NCI-H2107 treated with DMSO at 0.1 percent for 48 hours (cell line): ENCODE measurements around the gene TNFRSF14.
"Not testable (repeated sequence)": the region's sequence is repeated elsewhere in the genome, so short reads cannot be mapped to it uniquely, and the experiment has no call there.

ENCODE experiments used
- DNase-seq: peaks from one replicate; lab custom pipeline; 2025; ENCODE audit not compliant: unreplicated experiment; lab: John Stamatoyannopoulos, UW

TNFRSF14 gene

DNA sequence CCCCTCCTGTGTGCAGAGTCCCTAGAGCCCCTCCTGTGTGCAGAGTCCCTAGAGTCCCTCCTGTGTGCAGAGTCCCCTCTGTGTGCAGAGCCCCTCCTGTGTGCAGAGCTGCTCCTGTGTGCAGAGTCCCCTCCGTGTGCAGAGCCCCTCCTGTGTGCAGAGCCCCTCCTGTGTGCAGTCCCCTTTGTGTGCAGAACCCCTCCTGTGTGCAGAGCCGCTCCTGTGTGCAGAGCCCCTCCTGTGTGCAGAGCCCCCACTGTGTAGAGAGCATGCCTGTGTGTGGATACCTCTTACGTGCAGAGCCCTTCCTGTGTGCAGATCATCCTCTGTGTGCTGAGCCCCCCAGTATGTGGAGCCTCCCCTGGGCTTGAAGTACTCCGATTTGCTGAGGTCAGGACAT, 17.8 kb upstream of the TNFRSF14 start:
- no peak for DNase-seq

DNA sequence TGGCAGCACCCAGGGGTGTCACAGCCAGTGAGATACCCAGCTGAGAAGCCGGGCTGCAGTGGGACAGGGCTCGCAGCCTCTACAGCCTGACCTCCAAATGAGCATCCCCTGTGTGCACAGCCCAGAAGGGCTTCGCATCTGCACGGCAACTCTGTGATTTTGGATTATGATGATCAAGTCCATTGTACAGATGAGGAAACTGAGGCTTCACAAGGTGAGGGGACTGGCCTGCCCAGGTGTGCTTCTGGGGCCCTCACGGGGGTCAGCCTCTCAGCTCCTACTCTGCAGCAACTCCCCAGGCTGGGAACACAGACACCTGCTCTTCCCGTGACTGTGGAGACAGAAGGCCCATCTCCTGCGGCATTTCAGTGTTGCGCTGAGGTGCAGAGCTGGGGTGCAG, 17.3 kb upstream of the TNFRSF14 start:
- no peak for DNase-seq

DNA sequence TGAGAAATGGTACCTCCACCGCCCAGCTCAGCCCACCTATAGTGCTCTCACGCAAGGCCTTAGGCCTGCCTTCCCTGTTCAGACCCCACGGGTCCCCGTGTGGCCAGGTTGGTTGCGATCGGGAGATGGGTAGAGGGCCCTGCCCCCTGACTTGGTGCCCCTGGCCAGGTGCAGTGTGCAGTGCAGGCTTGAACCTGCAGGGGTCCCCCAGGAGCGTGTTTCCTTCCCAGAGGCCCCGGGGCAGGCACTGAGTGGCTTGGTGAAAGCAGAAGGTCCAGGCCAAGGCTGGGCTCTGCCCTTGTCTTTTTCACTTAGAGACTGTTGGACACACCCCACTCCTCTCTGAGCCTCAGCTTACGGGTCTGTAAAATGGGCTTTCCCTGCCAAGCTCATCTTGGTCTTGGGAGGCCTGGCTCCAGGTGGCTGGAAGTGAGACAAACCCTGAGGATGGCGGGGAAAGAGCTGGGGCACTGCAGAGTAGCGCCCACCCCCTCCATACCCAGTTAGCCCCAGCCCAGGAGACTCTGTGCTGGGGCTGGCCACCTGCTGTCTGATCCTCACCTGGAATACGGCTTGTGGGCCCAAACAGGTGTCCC, 16.8 kb upstream of the TNFRSF14 start:
- no peak for DNase-seq

DNA sequence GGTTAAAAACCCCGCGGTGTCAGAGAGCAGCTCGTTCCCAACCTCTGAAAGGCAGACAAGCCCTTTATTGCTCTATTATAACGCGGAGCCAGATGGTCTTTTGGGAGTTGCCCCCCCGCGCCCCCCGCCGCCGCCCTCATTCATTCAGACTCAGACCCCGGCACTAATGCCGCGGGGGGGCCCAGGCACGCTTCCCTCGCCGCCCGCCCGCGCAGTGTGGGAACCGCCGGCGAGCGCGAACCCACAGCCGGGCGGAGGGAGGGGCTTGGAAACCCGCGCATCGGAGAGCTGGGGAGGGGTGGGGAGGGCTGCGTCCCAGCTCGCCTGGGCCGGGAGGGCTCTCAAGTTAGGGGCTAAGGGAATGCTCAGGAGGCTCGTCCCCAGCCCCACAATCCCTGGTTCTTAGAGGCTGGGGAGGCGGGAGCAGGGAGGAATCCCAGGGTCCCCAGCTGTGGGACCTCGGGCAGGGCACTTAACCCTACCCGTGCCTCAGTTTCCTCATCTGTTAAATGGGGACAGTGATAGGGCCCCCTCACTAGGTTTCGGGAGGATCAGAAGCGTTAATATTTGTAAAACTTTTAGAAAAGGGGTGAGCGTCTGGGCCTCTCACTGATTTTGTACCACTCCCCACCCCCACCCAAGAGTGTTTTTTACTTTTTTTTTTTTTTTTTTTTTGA, 15.2 kb upstream of the TNFRSF14 start:
- no peak for DNase-seq

DNA sequence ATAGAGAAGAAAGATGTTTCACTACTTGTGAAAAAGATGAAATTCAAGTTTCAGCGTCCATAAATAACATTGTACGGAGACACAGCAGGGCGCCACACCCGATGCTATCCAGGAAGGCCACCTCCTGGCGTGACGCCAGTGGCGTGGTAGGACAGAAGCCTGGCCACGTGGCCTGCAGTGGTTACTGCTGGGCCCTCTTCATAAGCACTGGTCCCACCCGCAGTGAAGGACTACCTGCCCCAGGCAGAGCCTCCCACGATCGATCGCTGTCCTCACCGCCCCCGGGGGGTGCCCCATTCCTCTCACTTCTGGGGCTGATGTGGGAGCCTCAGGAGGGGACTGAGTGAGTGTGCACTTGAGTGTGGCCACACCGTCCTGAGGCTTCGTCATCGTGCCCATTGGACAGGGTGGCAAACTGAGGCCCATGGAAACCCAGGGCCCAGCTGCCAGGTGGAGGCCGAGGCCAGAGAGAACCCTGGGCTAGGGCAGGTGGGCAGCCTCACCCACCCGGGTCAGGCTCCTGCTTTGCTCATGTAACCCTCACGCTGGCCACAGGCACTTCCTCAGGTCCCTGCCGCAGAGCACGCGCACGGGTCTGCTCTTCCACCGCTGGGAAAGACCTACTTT, 14.4 kb upstream of the TNFRSF14 start:
- DNase-seq, result no peak

DNA sequence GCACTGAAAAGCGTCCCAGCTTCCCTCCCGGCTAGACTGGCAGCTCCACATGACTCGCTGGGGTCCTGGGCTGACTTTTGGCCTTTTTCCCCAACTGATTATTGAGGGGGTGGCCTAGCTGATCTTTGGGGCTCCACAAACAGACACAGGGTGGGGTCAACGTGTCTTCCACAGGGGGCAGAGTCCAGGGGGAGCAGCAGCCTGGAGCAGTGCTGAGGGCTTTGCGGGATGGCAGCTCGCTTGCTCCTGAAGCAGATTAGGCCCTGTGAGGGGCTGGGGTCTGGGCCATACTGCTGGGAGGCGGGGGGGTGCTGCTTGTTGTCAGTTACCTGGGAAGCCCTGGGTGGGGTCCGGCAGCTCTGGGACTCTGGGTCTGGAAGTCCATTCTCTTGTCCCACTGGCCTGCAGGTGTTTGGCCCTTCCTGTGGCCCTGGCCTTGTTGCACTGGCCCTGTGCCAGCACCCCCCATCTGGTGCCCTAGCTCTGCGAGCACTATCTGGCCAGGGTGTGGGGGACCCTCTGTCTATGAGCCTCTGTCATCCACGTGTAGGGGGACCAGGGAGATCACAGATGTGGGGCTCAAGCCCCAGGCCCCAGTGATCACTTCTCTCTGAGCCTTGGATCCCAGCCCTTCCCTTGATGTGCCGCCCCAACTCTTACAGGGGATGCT, 13.8 kb upstream of the TNFRSF14 start:
- no peak for DNase-seq

DNA sequence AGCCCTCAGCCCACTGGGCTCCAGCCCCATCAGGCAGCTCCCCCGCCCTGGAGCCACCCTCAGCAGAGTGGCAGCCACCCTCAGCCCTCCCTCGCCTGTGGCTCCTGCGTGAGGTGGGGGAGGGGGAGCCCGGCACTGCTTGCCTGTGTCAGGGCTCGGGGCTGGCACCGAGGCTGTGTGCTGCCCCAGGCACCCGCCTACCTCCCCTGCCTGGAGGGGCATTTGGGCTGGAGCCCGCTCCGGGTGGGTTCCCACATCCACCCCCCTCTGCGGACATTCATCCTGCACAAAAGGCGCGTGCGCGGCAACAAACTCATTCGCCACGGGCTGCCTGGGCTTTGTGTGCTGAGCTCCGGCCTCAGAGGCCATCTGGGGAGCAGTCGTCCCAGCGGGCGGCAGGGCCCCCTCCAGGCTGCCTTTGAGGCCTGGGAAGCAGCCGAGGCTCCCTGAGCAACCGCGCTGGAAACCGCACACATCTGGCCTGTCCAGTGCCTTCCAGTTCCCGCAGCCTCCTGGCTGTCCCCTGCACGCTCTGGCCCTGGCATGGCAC, 12.6 kb upstream of the TNFRSF14 start:
- DNase-seq, result no peak

DNA sequence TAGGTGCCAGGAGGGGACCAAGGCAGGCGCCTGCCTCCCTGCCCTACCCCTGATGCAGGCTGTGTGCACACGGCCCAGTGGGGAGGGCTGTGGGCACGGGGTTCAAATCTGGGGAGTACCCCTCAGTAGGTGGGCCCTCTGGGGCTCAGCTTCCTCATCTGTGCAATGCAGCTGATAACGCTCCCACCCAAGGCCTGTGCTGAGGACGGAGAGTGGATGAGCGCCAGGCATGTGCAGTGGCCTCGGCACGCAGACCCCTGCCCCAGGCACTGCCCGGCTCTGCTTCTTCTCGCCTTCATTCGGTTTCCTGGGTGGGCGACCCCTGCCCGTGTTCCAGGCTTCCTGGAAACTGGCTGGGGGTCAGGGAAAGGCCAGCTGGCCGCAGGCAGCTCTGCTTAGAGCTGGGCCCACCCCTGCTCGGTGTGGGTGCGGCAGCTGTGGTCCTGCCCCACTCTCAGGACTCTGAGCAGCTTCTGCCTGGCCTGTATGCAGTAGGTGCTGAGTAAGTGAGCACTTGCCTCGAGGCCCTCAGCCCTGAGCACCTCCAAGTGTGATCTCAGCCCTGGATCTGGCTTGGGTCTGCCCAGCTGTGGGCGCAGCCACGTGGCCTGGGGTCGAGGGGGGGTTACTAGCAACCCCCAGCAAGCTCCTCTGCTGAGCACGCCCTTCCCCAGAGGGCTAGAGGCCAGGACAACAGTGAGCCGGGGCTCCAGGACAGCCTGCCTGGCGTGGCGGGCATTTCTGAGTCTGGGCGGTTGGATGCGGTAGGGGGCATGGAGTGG, 11.9 kb upstream of the TNFRSF14 start:
- no peak for DNase-seq

DNA sequence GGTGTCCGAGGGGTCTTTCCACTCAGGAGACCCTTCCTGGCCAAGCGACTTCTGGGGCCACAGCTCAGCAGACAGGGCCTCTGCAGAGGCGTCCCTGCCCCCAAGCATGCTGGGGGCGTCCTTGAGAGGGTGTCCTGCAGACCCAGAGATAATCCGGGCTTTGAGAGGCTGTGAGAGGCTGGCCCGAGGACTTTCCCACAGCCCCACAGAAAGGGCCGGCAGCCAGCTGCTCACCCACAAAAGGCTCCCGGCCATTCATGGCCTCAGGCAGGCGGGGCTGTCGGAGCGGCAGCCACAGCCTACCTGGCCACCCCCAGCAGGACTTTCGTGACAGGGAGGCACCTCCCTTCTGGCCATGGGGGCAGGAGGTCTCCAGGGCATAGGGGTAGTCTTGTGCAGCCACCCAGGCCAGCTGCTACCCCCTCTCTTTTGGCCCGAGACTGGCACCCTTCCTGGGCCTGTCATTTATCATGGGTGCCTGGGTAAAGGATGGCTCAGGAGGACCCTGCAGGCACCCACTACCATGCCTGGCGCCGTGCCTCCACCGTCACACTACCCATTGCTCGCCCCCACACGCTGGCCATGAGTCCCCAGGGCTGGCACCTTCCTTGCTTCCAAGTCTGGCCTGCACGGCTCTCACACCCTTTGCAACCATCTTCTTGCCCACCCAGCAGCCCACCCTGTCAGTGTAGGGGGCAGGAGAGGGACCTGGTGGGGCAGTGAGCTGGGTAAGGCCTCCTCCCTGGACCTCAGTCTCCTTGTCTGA, 11.1 kb upstream of the TNFRSF14 start:
- DNase-seq, result no peak

DNA sequence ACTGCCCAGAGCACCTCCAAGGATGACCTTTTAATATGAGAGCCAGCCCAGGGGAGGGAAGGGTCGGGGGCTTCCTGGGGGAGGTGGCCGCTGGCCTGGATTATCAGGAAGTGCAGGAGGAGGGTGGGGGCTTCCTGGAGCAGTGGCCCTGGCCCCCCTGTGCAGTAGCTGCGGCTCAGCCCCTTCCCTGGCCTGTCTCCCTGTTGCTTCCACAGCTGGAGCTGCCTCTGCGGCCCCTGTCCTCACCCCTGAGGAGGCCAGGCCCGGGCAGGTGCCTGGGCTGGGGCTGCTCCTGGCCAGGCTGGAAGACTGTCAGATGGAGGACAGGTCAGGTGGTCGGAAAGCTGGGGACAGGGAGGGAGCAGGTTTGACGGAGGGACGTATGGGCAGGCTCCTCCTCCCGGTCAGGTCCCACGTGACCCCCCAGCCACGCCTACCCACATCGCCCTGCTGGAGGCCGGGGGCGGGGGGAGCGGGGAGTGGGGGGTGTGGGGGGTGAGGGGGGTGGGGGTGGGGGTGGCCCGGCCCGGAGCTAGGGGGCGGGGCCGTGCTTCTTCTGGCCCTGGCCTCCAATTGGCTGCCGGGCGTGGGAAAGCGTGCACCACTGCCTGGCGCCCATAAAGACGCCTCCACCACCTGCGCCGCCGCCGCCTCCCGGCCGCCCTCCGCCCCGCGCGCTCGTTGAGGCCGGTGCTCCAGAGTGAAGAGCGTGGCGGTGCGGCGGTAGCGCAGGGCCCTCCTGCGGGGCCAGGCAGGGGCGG, 10.2 kb upstream of the TNFRSF14 start:
- no peak for DNase-seq

DNA sequence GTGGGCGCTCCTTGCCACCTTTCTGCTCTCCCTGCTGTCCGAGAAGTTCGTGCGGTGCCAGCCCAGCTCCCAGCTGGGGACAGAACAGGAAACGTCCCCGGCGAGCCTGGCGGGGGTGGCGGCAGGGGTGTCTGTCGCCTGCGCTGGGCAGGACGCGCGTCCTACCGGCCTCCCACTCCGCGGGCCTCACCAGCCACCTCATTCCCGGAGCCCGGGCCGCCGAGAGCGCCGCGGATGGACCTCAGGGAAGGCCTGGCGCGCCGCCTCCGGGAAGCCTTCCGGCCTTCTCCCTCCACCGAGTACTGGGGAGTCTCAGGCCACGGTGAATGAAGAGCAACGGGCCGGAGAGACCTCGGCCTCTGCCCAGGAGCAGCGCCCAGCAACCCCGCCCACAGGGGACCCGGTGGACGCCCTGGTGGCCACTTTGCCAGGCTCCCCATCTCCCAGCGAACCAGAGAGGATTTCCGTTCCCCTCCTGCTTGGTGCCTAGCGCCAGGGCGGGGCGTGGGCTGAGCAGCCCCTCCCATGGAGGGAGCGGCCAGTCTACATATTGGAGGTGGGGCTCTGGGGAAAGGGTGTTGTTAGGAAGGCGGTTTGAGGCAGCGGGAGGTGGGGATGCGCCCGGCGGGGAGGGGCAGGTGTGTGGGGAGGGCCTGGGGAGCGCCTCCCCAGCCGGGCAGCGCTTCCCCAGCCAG, 9.5 kb upstream of the TNFRSF14 start:
- no peak for DNase-seq

DNA sequence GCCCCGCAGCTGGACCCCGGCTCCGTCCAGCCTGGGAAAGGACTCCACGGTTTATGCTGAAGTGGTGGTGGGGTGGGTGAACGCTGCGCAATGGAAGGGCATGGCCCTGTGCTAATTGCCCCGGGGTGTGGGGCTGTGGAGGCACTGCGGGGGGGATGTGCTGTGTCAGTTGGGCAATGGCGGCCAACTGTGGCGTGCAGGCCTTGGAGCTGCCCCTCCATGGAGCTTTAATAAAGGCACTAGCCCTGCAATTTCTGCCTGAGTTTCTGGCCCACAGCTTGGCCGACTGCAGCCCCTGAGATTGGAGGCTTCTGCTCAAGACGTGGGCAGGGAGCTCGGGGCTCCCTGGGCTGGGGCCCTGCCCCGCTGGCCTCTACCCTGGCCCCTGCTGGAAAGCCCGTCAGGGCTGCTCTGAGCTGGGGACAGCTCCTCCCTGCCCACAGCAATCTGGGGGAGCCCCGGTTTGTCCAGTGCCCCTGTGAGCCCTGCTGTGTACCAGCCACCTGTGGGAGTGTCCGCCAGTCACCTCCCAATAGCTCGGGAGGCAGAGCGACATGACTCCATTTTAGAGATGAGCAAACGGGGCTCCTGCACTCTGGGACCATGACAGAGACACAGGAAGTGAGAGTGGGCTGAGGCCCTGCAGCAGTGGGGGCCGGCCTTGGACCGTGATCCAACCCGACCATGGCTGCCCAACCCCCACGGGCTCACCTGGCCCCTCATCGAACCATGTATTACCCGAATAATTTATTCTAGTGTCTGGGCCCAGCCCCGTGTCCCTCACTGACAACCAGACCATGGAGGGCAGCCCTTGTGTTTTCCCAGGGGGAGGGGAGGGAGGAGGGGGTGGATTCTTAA, 8.7 kb upstream of the TNFRSF14 start:
- no peak for DNase-seq

DNA sequence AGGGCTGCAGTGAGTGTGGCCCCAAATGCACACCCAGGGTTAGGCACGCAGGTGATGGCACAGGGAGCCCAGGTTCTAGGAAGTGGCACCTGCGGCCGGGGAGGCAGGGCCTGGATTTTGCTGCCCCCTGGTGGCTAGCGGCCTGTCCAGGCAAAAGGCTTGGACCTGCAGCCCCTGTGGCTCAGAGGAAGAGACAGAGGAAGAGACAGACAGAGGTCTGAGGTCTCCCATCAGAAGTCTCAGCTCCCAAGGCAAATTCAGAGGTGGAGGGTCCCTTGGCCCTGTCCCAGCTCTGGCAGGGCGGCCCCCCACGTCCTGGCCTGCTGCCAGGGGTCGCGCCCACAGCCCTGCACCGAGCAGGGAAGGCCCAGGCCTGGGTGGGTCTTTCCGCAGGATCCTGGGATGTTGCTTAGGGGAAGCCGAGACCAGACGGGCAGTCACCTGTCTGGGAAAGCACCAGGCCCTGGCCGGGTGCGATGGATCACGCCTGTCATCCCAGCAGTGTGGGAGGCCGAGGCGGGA, 8.0 kb upstream of the TNFRSF14 start:
- no peak for DNase-seq

DNA sequence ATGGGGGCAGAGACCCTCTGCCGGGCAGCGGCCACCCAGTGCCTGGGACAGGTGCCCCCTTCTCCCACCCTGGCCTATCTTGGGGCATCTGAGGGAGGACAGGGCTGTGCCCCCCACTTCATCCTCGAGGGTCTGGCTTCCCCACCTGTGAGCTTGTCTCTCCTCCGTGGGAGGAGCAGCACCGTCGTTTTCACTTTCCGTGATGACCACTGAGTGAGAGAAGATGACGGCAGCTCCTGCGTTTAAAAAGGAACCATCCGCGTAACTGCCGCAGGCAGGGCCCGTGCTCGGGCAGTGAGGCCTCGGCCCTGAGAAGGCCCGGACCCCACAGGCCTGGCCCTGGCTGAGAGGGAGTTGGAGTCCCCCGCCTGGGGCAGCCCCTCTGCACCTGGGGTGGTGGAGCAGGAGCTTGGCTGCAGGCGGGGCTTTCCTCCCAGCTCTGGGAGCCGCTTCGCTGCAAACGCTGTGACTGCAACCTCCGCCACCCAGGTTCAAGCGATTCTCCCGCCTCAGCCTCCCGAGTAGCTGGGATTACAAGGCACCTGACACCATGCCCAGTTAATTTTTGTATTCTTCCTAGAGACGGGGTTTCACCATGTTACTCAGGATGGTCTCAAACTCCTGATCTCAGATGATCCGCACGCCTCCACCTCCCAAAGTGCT, 6.7 kb upstream of the TNFRSF14 start:
- not testable (repeated sequence) for DNase-seq

DNA sequence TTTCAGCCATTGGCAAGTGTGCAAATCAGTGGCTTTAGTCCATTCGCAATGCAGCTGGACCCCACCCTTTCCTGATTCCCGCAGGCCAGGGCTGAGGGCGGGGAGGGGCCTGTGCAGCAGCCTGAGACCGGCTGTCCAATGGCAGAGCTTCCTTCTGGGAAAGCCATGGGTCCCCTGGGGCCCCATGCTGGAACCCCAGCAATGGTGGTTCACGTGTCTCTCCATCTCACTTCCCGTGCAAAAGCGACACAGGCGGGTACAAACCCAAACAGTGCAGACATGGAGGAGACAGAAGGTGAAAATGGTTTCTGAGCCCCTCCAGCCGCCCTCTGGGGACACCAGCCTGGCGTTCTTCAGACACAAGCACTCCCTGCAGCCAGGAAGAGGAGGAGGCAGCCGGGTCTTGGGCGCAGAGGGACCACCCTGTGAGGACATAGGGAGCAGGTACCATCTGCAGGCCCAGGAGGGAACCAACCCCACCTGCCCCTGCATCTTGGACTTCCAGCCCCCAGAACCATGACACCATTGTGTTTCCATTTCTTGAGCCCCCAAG, 5.8 kb upstream of the TNFRSF14 start:
- DNase-seq, result not testable (repeated sequence)

DNA sequence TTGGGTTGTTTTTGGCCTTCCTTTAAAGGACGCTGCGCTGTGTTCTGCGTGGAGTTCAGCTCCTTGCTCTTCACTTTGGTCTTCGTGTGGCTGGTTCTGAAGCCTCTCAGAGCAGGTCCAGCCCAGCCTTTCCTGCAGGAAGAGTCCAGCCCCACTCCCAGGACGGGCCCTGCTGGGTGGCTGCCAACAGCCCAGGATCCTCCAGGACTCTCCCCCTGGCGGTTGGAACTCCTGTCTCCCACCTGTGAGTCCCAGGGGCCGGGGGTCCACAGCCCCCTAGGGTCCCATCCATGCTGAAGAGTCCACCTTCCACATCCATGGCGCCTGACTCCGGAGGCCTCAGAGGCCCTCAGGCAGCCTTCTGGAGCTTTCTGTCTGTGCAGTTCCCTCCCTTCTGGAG, 4.6 kb upstream of the TNFRSF14 start:
- not testable (repeated sequence) for DNase-seq

DNA sequence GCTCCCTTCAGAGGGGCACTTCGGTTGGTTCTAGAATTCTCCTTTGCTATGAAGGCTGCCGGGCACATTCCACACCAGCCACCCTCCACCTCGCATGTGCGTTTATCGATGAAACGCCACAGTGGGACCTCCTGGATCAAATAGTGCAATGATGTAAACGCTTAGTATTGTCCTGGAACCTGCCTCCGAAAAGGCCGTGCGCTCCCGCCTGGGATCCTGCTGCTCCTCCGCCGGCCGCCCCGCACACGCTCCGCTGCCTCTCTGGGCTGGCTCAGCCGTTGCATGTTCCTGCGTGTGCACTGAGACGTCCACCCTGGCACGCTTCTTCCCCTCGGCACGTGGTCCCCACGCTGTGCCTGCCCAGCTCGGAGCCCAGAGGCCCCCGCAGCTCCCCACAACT, 4.0 kb upstream of the TNFRSF14 start:
- DNase-seq, result no peak
